Measurements from ENCODE around the gene LIPM.

GRCh38 chr10:88854684-88855083 lies 52.2 kb downstream of the LIPM start:
- TF ChIP-seq POLR2AphosphoS5 (IDR thresholded peaks at IDR 0.05; ENCODE audit: low read depth) (no peak), GABPA (IDR thresholded peaks at IDR 0.05; ENCODE audit: low read depth) (no peak), CTCF (IDR thresholded peaks at IDR 0.05; ENCODE audit: insufficient read depth, low read length) (no peak)
